ENCODE results near the gene ATCAY. TPM values are rescaled to one million over a fixed set of nuclear protein-coding genes. Genes with fewer than 3 reads are reported as not detected.

ATCAY gene
- total and polyA plus RNA-seq, 5 donors: 0.05 TPM; not detected in 4

GRCh38 chr19:3908266-3909054 lies 28.0 kb downstream of the ATCAY start:
- Histone ChIP-seq H3K4me1 (ENCODE audit: control insufficient read depth, insufficient read depth, low read length) (no peaks in the 10 kb centered on the region), H3K27ac (ENCODE audit: low read length) (no peak overlapping the region), H3K27me3 (ENCODE audit: control insufficient read depth, insufficient read depth) (no peaks in the 10 kb centered on the region), H3K4me3 (ENCODE audit: low read length) (no peak overlapping the region), H3K9me3 (ENCODE audit: control insufficient read depth, low read length) (no peaks in the 10 kb centered on the region)
- WGBS: 77% methylated on average over 14 of the region's 14 CpGs
- ATAC-seq (no peak), DNase-seq (no peak)
- intact Hi-C loops (cut with DNase I): no loop called here

DNA sequence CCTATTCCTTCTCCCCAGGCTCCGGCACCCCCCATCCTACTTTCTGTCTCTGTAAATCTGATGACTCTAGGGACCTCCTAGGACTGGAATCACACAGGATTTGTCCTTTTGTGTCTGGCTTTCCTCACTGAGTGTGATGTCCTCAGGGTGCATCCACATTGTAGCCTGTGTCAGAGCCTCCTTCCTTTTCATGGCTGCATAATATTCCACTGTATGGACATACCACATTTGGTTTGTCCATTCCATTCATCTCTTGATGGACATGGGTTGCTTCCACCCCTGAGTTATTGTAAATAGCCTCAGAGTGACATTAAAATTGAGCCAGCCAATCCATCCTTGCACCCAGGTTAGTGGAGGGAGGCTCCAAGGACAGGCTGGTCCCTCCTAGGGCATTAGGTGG lies 29.6 kb downstream of the ATCAY start:
- no peaks in the 10 kb centered on the region for H3K27me3 ChIP-seq (ENCODE audit: control insufficient read depth, insufficient read depth)
- intact Hi-C loops (cut with DNase I): no loop called here
- no peaks in the 10 kb centered on the region for H3K4me1 ChIP-seq (ENCODE audit: control insufficient read depth, insufficient read depth, low read length)
- DNase-seq: no peak
- H3K9me3 ChIP-seq (ENCODE audit: control insufficient read depth, low read length): no peaks in the 10 kb centered on the region
- no peak overlapping the region for H3K27ac ChIP-seq (ENCODE audit: low read length)
- H3K4me3 ChIP-seq (ENCODE audit: low read length): no peak overlapping the region
- ATAC-seq: no peak
- 97% methylated on average over 1 of the region's 1 CpG for WGBS

DNA sequence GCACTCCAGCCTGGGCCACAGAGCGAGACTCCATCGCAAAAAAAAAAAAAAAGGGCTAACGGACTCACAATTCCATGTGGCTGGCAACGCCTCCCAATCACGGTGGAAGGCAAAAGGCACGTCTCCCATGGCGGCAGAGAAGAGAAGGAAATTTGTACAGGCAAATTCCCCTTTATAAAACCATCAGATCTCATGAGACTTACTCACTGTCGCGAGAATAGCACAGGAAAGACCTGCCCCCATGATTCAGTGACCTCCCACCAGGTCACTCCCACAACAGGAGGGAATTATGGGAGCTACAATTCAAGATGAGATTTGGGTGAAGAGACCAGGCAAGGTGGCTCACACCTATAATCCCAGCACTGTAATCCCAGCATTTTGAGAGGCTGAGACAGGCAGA lies 33.7 kb downstream of the ATCAY start:
- Histone ChIP-seq H3K27ac (ENCODE audit: low read length) (no peak overlapping the region), H3K4me1 (ENCODE audit: control insufficient read depth, insufficient read depth, low read length) (no peaks in the 10 kb centered on the region), H3K4me3 (ENCODE audit: low read length) (no peak overlapping the region), H3K9me3 (ENCODE audit: control insufficient read depth, low read length) (no peaks in the 10 kb centered on the region), H3K27me3 (ENCODE audit: control insufficient read depth, insufficient read depth) (no peaks in the 10 kb centered on the region)
- ATAC-seq: no peak
- WGBS: 74% methylated on average over 9 of the region's 9 CpGs
- intact Hi-C loops (cut with DNase I): no loop called here
- DNase-seq: no peak

DNA sequence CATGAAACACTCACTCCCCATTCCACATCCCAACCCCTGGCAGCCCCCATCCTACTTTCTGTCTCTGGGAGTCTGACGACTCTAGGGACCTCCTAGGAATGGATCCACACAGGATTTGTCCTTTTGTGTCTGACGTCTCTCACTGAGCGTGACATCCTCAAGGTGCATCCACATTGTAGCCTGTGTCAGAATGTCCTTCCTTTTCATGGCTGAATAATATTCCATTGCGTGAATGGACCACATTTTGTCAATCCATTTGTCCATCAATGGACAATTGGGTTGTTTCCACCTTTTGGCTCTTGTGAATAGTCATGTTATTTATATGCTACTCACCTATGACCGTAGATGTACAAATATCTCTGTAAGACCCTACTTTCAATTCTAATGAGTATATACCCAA lies 35.5 kb downstream of the ATCAY start:
- no peaks in the 10 kb centered on the region for H3K27me3 ChIP-seq (ENCODE audit: control insufficient read depth, insufficient read depth)
- no peaks in the 10 kb centered on the region for H3K4me1 ChIP-seq (ENCODE audit: control insufficient read depth, insufficient read depth, low read length)
- ATAC-seq (no peak), DNase-seq (no peak)
- 90% methylated on average over 5 of the region's 5 CpGs for WGBS
- intact Hi-C loops (cut with DNase I): no loop called here
- no peaks in the 10 kb centered on the region for H3K9me3 ChIP-seq (ENCODE audit: control insufficient read depth, low read length)
- no peak overlapping the region for H3K27ac ChIP-seq (ENCODE audit: low read length)
- no peak overlapping the region for H3K4me3 ChIP-seq (ENCODE audit: low read length)

DNA sequence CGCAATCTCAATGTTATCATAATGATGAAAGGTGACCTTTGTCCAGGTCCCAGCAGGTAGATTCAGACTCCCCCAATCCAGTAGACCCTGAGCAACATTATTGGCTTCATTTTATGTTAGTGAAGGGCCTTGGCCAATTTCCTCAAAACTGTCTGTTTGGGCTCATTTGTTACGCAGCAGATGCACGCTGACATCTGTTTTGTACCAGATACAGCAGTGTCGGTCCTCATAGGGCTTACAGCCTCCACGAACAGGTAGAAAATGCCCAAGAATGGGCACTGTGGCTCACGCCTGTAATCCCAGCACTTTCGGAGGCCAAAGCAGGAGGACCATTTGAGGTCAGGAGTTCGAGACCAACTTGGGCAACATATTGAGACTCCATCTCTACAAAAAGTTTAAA lies 39.3 kb downstream of the ATCAY start:
- H3K4me1 ChIP-seq (ENCODE audit: control insufficient read depth, insufficient read depth, low read length): no peaks in the 10 kb centered on the region
- 93% methylated on average over 8 of the region's 8 CpGs for WGBS
- DNase-seq (no peak), ATAC-seq (no peak)
- H3K27me3 ChIP-seq (ENCODE audit: control insufficient read depth, insufficient read depth): no peaks in the 10 kb centered on the region
- no peak overlapping the region for H3K4me3 ChIP-seq (ENCODE audit: low read length)
- no peaks in the 10 kb centered on the region for H3K9me3 ChIP-seq (ENCODE audit: control insufficient read depth, low read length)
- no peak overlapping the region for H3K27ac ChIP-seq (ENCODE audit: low read length)
- intact Hi-C loops (cut with DNase I): no loop called here

GRCh38 chr19:3923096-3923758 lies 42.7 kb downstream of the ATCAY start:
- Histone ChIP-seq H3K9me3 (ENCODE audit: control insufficient read depth, low read length) (no peaks in the 10 kb centered on the region), H3K4me3 (ENCODE audit: low read length) (no peak overlapping the region), H3K27ac (ENCODE audit: low read length) (no peak overlapping the region), H3K4me1 (ENCODE audit: control insufficient read depth, insufficient read depth, low read length) (no peaks in the 10 kb centered on the region), H3K27me3 (ENCODE audit: control insufficient read depth, insufficient read depth) (no peaks in the 10 kb centered on the region)
- no peak for ATAC-seq
- DNase-seq: no peak
- intact Hi-C loops (cut with DNase I): no loop called here

DNA sequence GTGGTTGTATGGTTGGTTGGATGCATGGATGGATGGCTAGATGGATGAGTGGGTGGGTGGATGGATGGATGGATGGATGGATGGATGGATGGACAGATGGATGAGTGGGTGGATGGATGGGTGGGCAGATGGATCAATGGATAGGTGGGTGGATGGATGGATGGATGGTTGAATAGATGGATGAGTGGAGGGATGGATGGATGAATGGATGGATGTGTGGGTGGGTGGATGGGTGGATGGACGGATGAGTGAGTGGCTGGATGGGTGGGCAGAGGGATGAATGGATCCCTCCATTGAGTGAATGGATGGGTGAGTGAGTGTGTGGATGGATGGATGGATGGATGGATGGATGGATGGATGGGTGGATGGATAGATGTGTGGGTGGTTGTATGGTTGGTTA lies 43.4 kb downstream of the ATCAY start:
- intact Hi-C loops (cut with DNase I): no loop called here
- DNase-seq: no peak
- Histone ChIP-seq H3K4me3 (ENCODE audit: low read length) (no peak overlapping the region), H3K27me3 (ENCODE audit: control insufficient read depth, insufficient read depth) (no peaks in the 10 kb centered on the region), H3K27ac (ENCODE audit: low read length) (no peak overlapping the region), H3K4me1 (ENCODE audit: control insufficient read depth, insufficient read depth, low read length) (no peaks in the 10 kb centered on the region), H3K9me3 (ENCODE audit: control insufficient read depth, low read length) (no peaks in the 10 kb centered on the region)
- ATAC-seq: no peak
- 80% methylated on average over 1 of the region's 1 CpG for WGBS

DNA sequence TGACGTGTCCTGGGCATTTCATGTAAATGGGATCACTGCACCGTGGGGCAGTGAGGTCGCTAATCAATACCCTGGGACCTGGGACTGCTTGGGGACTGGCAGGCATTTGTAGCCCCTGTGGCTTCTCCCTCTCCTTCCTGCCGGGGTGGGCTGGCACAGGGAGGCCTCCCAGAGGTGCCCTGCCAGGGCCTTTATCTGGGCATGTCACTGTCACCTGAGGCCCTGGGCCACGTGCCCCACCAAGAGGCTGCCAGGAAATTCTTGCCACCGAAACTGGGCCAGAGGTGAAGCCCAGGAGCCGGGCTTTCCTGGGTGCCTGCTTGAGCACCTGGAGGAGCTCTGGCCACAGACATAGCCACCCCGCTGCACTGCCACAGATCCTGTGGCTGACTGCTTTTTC lies 50.6 kb downstream of the ATCAY start:
- H3K27ac ChIP-seq (ENCODE audit: low read length): peak overlapping the region; percentile 94
- 55% methylated on average over 8 of the region's 8 CpGs for WGBS
- peak; percentile 56 to 88 (median 82) for DNase-seq
- H3K9me3 ChIP-seq (ENCODE audit: control insufficient read depth, low read length): no peaks in the 10 kb centered on the region
- no peak overlapping the region for H3K4me3 ChIP-seq (ENCODE audit: low read length)
- ATAC-seq: peak; percentile 61 to 66
- no peaks in the 10 kb centered on the region for H3K27me3 ChIP-seq (ENCODE audit: control insufficient read depth, insufficient read depth)
- intact Hi-C loops (cut with DNase I): no loop called here
- no peaks in the 10 kb centered on the region for H3K4me1 ChIP-seq (ENCODE audit: control insufficient read depth, insufficient read depth, low read length)

GRCh38 chr19:3932931-3933810 lies 52.7 kb downstream of the ATCAY start, which contains the start of gene NMRK2:
NMRK2 (plus strand) TSS chr19:3933069; CDS start chr19:3933672, 603 bp downstream.
- no peaks in the 10 kb centered on the region for H3K27me3 ChIP-seq (ENCODE audit: control insufficient read depth, insufficient read depth)
- intact Hi-C loops (cut with DNase I): no loop called here
- H3K4me3 ChIP-seq (ENCODE audit: low read length): peak within 1 kb of the TSS; percentile 21
- 2% methylated on average over 51 of the region's 51 CpGs for WGBS
- no peaks in the 10 kb centered on the region for H3K9me3 ChIP-seq (ENCODE audit: control insufficient read depth, low read length)
- DNase-seq (peak; percentile 58 to 85 (median 78)), ATAC-seq (peak; percentile 71 to 80)
- H3K4me1 ChIP-seq (ENCODE audit: control insufficient read depth, insufficient read depth, low read length): no peaks in the 10 kb centered on the region
- peak within 1 kb of the TSS; percentile 94 for H3K27ac ChIP-seq (ENCODE audit: low read length)

DNA sequence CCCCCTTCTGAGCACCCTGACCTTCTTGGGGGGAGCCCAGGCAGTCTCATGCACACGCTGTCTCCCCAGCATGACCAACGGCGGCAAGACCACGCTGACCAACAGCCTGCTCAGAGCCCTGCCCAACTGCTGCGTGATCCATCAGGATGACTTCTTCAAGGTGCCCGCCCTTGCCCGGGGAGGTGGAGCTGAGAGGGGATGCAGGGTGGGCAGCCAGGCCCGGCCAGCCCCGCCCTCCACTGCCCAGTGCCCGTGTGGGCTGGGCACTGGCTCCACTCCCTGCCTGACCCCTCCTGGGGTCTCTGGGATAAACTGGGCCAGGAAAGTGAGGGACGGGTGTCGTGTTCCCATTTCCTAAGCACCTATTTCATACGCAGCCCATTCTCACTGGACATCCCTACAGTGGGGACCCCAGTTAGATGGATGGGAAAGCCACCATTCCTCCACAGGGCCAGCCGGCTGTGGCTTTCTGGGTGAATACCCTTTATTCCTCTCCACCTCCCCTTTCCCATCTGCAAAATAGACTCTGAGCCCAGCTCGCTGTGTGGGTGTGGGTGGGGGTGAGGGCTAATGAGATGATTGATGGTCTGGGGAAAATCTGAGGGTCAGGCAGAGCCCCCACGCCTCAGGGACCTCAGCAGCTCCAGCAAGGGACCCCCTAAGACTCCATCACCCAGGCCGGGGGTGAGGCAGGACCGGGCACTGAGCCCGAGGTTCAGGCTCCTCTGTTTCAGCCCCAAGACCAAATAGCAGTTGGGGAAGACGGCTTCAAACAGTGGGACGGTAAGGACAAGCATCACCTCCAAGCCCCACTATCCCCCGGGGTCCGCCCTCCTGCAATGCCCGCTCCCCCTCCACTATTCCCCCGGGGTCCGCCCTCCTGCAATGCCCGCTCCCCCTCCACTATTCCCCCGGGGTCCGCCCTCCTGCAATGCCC lies 56.3 kb downstream of the ATCAY start:
- DNase-seq: peak in 1 of 3 donors; percentile 32
- Histone ChIP-seq H3K27me3 (ENCODE audit: control insufficient read depth, insufficient read depth) (no peaks in the 10 kb centered on the region), H3K4me1 (ENCODE audit: control insufficient read depth, insufficient read depth, low read length) (no peaks in the 10 kb centered on the region), H3K27ac (ENCODE audit: low read length) (no peak overlapping the region), H3K9me3 (ENCODE audit: control insufficient read depth, low read length) (no peaks in the 10 kb centered on the region), H3K4me3 (ENCODE audit: low read length) (no peak overlapping the region)
- no peak for ATAC-seq
- intact Hi-C loops (cut with DNase I): no loop called here
- 83% methylated on average over 27 of the region's 29 CpGs for WGBS

Data from right cardiac atrium (tissue), 5 donors.